C1 segment of cervical spinal cord (tissue), 14 donors: ENCODE results near the gene TEX9.
"Not testable (repeated sequence)": the region's sequence is repeated elsewhere in the genome, so short reads cannot be mapped to it uniquely, and the experiment has no call there.

Source experiments
- DNase-seq, 14 donors: peaks; one replicate each; lab custom pipeline; 2025; lab: John Stamatoyannopoulos, UW

The TEX9 gene

GRCh38 chr15:56365075-56365711, at the start of gene TEX9:
TEX9 (plus strand) TSS chr15:56365426; CDS start chr15:56365451, 25 bp downstream.
- peak in 13 of 14 donors; percentile 1 to 77 (median 56) for DNase-seq

DNA sequence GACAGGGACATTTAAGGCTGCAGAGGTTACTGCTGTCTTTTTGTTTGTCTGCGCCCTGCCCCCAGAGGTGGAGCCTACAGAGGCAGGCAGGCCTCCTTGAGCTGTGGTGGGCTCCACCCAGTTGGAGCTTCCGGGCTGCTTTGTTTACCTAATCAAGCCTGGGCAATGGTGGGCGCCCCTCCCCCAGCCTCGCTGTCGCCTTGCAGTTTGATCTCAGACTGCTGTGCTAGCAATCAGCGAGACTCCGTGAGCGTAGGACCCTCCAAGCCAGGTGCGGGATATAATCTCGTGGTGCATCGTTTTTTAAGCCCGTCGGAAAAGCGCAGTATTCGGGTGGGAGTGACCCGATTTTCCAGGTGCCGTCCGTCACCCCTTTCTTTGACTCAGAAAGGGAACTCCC, 48.7 kb upstream of the TEX9 start:
- not testable (repeated sequence) for DNase-seq

GRCh38 chr15:56320316-56320715, 44.9 kb upstream of the TEX9 start:
- no peak for DNase-seq

DNA sequence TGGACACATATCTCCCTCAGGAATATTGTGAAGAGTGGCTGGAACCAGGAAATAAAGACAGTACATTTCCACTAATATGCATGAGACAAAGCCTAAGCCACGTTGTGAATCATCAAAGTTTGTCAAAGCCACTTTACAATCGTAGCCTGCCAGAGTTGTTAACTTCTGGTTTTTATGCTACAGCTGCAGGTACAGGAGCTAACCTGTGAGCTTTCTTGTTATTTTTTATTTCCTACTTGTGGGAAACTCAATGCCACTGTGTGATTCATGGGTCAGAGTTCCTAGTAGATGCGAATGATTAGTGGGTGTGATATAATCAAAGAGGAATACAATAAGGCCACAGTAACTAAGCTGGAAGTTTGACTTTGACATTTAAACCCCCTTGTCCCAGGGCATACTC, 44.4 kb upstream of the TEX9 start:
- DNase-seq, result no peak

GRCh38 chr15:56322444-56322843, 42.8 kb upstream of the TEX9 start:
- no peak for DNase-seq

GRCh38 chr15:56323435-56323834, 41.8 kb upstream of the TEX9 start:
- no peak for DNase-seq

GRCh38 chr15:56325186-56325585, 40.0 kb upstream of the TEX9 start:
- DNase-seq, result no peak

DNA sequence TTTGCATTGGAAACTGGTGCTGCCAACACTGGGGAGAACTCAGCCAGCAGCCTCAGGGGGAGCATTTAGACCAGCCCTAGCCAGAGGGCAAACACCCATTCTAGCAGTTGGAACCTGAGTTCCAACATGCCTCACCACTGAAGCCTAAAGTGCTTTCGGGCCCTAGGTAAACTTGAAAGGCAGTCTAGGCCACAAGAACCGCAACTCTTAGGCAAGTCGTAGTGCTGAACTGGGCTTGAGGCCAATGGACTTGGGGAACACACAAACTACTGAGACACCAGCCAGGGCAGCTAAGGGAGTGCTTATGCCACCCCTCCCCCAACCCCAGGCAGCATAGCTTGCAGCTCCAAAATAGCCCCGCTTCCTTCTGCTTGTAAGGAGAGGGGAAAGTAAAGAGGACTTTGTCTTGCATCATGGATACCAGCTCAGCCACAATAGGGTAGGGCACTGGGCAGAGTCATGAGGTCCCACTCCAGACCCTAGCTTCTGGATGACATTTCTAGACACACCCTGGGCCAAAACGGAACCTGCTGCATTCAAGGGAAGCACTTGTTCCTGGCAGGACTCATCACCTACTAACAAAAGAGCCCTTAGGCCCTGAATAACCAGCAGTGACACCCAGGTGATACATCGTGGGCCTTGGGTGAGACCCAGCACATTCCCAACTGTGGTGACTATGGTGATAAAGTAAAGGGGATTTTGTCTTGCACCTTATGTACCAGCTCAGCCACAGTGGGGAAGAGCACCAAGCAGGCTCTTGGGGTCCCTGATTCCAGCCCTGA, 37.3 kb upstream of the TEX9 start:
- no peak for DNase-seq

DNA sequence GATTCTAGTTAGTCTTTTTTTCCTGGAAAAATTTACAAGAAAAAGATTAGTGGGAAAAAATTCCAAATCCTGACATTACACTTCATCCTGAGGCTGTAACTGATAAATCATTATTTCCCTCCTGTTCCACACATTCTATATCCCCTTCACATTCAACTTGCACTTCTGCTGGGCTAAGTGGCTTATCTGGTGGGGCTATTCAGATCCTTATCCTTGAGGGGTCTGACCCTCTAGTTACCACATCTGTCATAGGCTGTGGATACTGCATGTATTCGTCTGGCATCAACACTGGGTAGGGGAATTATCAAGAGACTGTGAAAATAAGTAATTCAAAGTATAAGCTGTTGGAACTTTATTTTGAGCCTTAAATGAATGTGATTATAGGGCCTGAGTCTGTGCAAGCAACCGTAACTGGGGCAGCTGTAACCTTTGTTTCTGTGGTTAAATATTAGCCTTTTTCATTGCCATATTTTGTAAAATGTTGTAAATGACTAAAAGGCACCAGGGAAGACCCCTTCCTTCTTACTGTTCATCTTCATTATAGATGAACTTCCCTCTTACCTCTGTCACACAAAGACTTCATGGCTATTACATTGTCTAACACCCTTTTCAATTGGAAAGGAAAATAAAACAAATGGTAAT, 28.0 kb upstream of the TEX9 start:
- no peak for DNase-seq

GRCh38 chr15:56339594-56339993, 25.6 kb upstream of the TEX9 start:
- DNase-seq, result no peak

DNA sequence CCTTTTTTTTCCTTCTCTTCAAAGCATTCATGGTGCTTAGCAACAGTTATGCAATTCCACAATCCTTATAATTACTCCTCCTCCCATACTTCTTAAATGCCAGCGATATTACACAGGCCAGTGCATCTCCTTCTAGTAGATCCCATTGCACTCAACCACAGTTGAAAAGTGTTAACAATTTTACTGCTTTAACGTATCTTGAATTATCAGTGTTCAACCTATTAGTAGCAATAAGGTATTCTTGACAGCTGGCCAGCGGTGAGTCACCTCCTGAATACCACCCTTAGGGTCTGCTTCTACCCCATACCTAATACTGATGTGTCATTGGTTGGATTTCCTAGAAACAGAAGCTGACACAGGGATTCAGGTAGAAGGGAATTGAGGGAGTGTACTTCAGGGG, 24.0 kb upstream of the TEX9 start:
- DNase-seq, result no peak

GRCh38 chr15:56342653-56343052, 22.6 kb upstream of the TEX9 start:
- DNase-seq, result no peak

DNA sequence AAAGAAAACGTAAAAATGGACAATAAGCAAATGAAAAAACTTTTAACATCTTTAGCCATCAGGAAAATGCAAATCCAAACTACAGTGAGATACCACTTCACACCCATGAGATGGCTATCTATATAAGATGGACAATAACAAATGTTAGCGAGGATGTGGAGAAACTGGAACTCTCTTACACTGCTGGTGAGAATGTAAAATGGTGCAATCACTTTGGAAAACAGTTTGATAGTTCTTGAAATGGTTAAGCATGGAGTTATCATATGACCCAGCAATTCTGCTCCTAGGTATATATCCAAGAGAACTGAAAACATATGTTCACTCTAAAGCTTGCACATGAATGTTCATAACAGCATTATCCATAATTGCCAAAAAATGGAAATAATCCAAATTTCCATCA, 21.3 kb upstream of the TEX9 start:
- no peak for DNase-seq

- DNase-seq, result no peak
Measured at GRCh38 chr15:56344336-56344735, 20.9 kb upstream of the TEX9 start.

DNA sequence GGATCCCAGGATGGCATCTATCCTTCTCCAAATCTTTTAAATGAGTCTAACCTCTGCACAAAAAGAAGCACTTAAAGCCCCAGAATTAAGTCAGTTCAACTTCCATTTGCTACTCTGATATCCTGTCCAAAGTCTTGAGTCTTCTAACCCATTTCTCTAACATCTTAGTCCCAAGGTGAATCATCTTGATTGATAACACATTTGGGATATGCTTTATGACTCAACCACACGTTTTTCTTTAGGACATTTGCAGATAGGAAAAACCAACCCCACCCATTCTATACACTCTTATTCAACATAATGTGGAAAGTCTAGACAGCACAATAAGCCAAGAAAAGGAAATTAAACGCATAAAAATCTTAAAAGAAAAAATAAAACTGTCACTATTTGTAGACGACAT, 18.8 kb upstream of the TEX9 start:
- DNase-seq, result no peak

GRCh38 chr15:56349554-56349953, 15.7 kb upstream of the TEX9 start:
- DNase-seq, result no peak

DNA sequence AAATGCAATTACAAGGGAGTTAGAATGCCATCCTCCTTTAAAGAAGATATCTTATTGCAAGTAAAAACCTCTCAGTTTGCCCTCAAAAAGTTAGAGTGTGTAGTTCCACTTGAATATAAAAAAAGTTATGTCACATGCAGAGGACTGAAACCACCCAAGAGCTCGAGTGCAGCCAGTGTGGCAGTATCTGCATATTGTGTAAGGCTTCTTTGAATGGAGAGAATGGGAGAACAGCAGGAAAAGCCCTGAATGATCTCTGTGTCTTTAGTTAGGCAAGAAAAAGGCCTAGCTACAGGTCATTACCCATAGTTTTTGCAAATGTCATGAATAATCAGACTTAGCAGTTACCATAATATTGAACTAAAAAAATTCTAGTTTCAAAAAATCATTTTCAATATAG, 13.9 kb upstream of the TEX9 start:
- DNase-seq, result no peak

DNA sequence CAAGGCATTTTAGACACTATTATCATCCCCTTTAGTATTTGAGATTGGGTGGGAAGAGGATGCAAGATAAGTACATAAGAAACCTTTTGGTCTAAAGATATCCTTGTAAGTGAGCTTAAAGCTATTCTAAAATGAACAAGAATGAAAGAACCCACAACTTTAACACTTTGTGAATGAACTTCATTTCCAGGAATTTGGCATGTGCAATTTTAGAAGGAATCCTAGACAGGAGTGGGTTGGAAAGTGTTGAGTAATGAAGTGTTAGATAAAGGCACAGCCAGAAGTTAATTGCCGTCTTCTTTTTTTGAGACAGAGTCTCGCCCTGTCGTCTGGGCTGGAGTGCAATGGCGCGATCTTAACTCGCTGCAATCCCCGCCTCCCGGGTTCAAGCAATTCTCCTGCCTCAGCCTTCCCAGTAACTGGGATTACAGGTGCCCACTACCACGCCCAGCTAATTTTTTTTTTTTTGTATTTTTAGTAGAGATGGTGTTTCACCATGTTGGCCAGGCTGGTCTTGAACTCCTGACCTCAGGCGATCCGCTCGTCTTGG, 13.2 kb upstream of the TEX9 start:
- no peak for DNase-seq

DNA sequence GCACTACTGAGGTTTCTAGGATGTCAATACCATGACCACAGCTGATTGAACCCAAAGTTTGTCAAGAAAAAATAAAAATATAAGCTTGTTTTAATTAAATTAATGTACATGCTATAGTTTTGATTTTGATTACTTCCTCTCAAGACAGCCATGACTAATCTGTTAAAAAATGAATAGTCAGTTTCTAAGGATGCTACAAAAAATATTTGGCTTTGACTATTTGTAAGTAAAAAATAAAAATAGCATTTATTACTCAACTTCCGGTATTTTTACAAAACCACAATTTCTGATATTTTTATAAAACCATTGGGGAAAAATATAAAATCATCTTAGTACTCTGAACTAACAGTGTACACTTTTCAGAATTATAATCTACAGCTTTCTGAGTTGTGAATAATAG, 12.1 kb upstream of the TEX9 start:
- DNase-seq, result no peak

GRCh38 chr15:56353740-56354139, 11.5 kb upstream of the TEX9 start:
- no peak for DNase-seq

GRCh38 chr15:56356616-56357015, 8.6 kb upstream of the TEX9 start:
- DNase-seq, result no peak

DNA sequence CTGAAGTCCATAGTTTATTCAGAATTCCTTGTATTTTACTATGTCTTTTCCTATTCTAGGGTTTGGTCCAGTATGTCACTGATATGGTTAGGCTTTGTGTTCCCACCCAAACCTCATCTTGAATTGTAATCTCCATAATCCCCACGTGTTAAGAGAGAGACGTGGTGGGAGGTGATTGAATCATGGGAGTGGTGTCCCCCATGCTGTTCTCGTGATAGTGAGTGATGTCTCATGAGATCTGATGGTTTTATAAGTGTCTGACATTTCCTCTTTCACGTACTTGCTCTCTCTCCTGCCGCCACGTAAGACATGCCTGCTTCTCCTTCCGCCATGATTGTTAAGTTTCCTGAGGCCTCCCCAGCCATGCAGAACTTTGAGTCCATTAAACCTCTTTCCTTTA, 6.6 kb upstream of the TEX9 start:
- no peak for DNase-seq

- DNase-seq, result no peak
Measured at GRCh38 chr15:56361987-56362386, 3.2 kb upstream of the TEX9 start.
